ENCODE measurements around the gene FSTL3. TPM values are rescaled to one million over a fixed set of nuclear protein-coding genes. Genes with fewer than 3 reads are reported as not detected.

The FSTL3 gene
- total and polyA plus RNA-seq, 4 donors: 2.2 to 8.4 (median 6.0) TPM

DNA sequence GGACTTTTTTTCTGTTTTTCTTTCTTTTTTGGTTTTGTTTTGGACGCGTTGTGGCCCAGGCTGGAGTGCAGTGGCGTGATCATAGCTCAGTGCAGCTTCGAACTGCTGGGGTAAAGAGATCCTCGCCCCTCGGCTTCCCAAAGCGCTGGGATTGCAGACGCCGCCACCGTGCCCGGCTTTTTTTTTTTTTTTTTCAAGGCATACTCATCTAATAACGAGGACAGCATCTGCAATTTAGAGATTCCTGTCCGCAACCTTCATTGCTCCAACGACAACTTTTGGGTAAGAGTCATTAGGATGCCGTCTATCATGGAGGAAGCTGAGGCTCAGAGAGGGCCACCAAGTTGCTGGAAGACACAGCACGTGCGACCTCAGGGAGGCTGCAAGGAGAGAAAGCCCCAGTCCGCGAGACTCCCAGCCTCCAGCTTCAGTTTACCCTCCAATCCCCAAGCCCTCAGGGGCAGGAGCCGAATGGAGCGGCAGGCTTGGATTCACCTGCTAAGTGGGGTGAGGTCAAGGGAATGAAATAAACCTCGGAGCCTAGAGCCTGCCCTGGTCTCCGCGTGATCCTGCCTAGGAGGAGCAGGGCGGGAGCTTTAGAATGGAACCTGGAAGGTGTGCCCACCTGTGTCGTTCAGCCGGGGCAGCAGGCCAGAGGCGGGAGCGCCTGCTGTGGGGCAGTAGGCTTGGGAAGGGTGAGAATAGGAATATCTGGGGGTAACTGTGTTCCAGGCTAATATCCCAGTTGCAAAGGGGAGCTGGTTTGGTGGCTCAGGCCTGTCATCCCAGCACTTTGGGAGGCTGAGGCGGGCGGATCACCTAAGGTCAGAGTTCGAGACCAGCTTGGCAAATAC, 42.2 kb upstream of the FSTL3 start:
- Histone ChIP-seq H3K9ac (ENCODE audit: low read depth in 1 of 2, low read length in 2 of 2) (peak overlapping the region in 1 of 2 donors; percentile 60), H3K36me3 (ENCODE audit: control insufficient read depth in 4 of 4, insufficient read depth in 3 of 4, low read depth in 1 of 4, low read length in 3 of 4) (peaks cover 0 to 10% (median 3%) of the 10 kb centered on the region in 4 donors), H3K9me3 (ENCODE audit: control insufficient read depth in 4 of 4, low read length in 3 of 4) (no peaks in the 10 kb centered on the region), H3K4me1 (ENCODE audit: control insufficient read depth in 4 of 4, insufficient read depth in 4 of 4, low read length in 3 of 4) (peaks cover 11 to 24% (median 16%) of the 10 kb centered on the region in 4 donors), H3K4me3 (ENCODE audit: low read depth in 1 of 3, low read length in 3 of 3) (peak overlapping the region; percentile 57 to 72 (median 65)), H3K27me3 (ENCODE audit: control insufficient read depth in 4 of 4, insufficient read depth in 4 of 4, low read length in 3 of 4) (no peaks in the 10 kb centered on the region), H3K27ac (ENCODE audit: low read depth in 1 of 2, low read length in 2 of 2) (peak overlapping the region; percentile 24 to 43)
- WGBS: 29% methylated on average over 32 of the region's 32 CpGs
- TF ChIP-seq YY1 (IDR thresholded peaks at IDR 0.05) (no peak), HNF4A (conservative IDR thresholded peaks at IDR 0.05) (no peak)
- TF ChIP-seq, protein P1, sequence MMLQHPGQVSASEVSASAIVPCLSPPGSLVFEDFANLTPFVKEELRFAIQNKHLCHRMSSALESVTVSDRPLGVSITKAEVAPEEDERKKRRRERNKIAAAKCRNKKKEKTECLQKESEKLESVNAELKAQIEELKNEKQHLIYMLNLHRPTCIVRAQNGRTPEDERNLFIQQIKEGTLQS (IDR thresholded peaks at IDR 0.05): no peak
- DNase-seq (ENCODE audit: low spot score): no peak

GRCh38 chr19:634975-635652, 41.1 kb upstream of the FSTL3 start:
- TF ChIP-seq ZBTB33 (IDR thresholded peaks at IDR 0.05) (no peak), HNF4A (conservative IDR thresholded peaks at IDR 0.05) (no peak), YY1 (IDR thresholded peaks at IDR 0.05) (no peak), REST (IDR thresholded peaks at IDR 0.05) (no peak), JUND (IDR thresholded peaks at IDR 0.05) (no peak), FOXA2 (IDR thresholded peaks at IDR 0.05) (no peak), RXRA (IDR thresholded peaks at IDR 0.05) (no peak), RAD21 (IDR thresholded peaks at IDR 0.05) (no peak), GABPA (IDR thresholded peaks at IDR 0.05 in 1 of 2, conservative IDR thresholded peaks at IDR 0.05 in 1 of 2) (no peak), EGR1 (IDR thresholded peaks at IDR 0.05; ENCODE audit: low read depth in 2 of 2) (no peak), SP1 (IDR thresholded peaks at IDR 0.05) (no peak), FOXA1 (IDR thresholded peaks at IDR 0.05) (no peak), CTCF (IDR thresholded peaks at IDR 0.05; ENCODE audit: low read depth, low read length, missing input control) (no peak), NR2F2 (IDR thresholded peaks at IDR 0.05) (no peak), HNF4G (IDR thresholded peaks at IDR 0.05) (no peak)
- TF ChIP-seq, protein P1 (IDR thresholded peaks at IDR 0.05): no peak
- Histone ChIP-seq H3K36me3 (ENCODE audit: control insufficient read depth in 4 of 4, insufficient read depth in 3 of 4, low read depth in 1 of 4, low read length in 3 of 4) (peaks cover 0 to 2% (median 0%) of the 10 kb centered on the region in 4 donors), H3K27me3 (ENCODE audit: control insufficient read depth in 4 of 4, insufficient read depth in 4 of 4, low read length in 3 of 4) (no peaks in the 10 kb centered on the region), H3K9me3 (ENCODE audit: control insufficient read depth in 4 of 4, low read length in 3 of 4) (no peaks in the 10 kb centered on the region), H3K9ac (ENCODE audit: low read depth in 1 of 2, low read length in 2 of 2) (no peak overlapping the region), H3K4me1 (ENCODE audit: control insufficient read depth in 4 of 4, insufficient read depth in 4 of 4, low read length in 3 of 4) (peaks cover 14 to 29% (median 19%) of the 10 kb centered on the region in 4 donors), H3K4me3 (ENCODE audit: low read depth in 1 of 3, low read length in 3 of 3) (no peak overlapping the region), H3K27ac (ENCODE audit: low read depth in 1 of 2, low read length in 2 of 2) (no peak overlapping the region)
- 92% methylated on average over 16 of the region's 16 CpGs for WGBS
- no peak for DNase-seq (ENCODE audit: low spot score)
